Measurements from ENCODE around the gene U2AF2.

DNA sequence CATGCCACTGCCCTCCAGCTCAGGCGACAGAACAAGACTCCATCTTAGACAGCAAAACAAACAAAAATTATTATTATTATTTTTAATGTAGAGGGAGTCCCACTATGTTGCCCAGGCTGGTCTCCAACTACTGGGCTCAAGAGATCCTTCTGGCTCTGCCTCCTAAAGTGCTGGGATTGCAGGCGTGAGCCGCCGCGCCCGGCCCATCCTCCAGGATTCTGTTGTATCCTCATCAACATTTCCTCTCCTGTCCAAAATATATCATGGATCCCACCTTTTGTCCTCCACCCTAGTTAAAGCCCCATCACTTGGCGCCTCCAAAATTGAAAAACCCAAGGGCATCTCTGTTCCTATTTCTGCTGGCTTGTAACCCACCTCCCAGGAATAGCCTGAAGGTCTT, 31.7 kb upstream of the U2AF2 start:
- TF ChIP-seq, protein P1, sequence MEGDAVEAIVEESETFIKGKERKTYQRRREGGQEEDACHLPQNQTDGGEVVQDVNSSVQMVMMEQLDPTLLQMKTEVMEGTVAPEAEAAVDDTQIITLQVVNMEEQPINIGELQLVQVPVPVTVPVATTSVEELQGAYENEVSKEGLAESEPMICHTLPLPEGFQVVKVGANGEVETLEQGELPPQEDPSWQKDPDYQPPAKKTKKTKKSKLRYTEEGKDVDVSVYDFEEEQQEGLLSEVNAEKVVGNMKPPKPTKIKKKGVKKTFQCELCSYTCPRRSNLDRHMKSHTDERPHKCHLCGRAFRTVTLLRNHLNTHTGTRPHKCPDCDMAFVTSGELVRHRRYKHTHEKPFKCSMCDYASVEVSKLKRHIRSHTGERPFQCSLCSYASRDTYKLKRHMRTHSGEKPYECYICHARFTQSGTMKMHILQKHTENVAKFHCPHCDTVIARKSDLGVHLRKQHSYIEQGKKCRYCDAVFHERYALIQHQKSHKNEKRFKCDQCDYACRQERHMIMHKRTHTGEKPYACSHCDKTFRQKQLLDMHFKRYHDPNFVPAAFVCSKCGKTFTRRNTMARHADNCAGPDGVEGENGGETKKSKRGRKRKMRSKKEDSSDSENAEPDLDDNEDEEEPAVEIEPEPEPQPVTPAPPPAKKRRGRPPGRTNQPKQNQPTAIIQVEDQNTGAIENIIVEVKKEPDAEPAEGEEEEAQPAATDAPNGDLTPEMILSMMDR (IDR thresholded peaks at IDR 0.05; ENCODE audit: low read depth, low read length): no peak
- TF ChIP-seq EZH2phosphoT487 (IDR thresholded peaks at IDR 0.05; ENCODE audit: low read depth): no peak

Data from OCI-LY3 (cell line).